Posterior vena cava (tissue), 2 donors: ENCODE measurements around the gene HSD11B2. TPM values are rescaled to one million over a fixed set of nuclear protein-coding genes. Genes with fewer than 3 reads are reported as not detected.

Experiments
- DNase-seq: peaks from one replicate; pipeline ENCODE4 v3.0.0-alpha.2; 2020; ENCODE audit warnings: low spot score
- intact Hi-C, 2 donors: fragments of 100-400 bp; cut with DNase I; formaldehyde crosslinking; loops; one replicate each; pipeline versions ENCODE4 v1.14.1 to v1.14.2; 2022 to 2023
- total RNA-seq, 2 donors: library from RNA; stranded (reverse); fragmentation: NEBNext Ultra II Directional; extraction: Animal tissue kit (Norgen Biotek cat#: 25700); gene quantifications; one replicate each; pipeline ENCODE4 v1.2.1, GENCODE V29; 2021
- donor health status: DM: yes; HTN: yes; CAD: no.
- donor health status: DM: yes; HTN: yes; CAD: no.

Gene HSD11B2
- total RNA-seq, 2 donors from 2014 or later, result 0.43 to 3.2 TPM

GRCh38 chr16:67429053-67429798 lies 1.7 kb upstream of the HSD11B2 start:
- intact Hi-C loops, result loop anchor here in 1 of 2 donors (5.0 kb wide), 1 partner anchor 33 kb away; no protein-coding TSS in a partner anchor

GRCh38 chr16:67429799-67430503 lies 970 bp upstream of the HSD11B2 start:
- intact Hi-C loops, result loop anchor here in 1 of 2 donors (5.0 kb wide), 1 partner anchor 32 kb away; no protein-coding TSS in a partner anchor
- DNase-seq, result no peak

More at GRCh38 chr16:67429053-67429798, 1.7 kb upstream of the HSD11B2 start:
- no peak for DNase-seq

- DNase-seq, result no peak
Observed at GRCh38 chr16:67430504-67430976, 381 bp upstream of the HSD11B2 start.

GRCh38 chr16:67431775-67432505 lies 1.0 kb downstream of the HSD11B2 start:
- intact Hi-C loops, result no loop called here
- no peak for DNase-seq

More at GRCh38 chr16:67430504-67430976, 381 bp upstream of the HSD11B2 start:
- intact Hi-C loops, result no loop called here

- intact Hi-C loops, result no loop called here
- DNase-seq, result no peak
Observed at GRCh38 chr16:67432506-67432890, 1.6 kb downstream of the HSD11B2 start.

- intact Hi-C loops, result no loop called here
- no peak for DNase-seq
Observed at GRCh38 chr16:67433131-67433719, 2.3 kb downstream of the HSD11B2 start.

GRCh38 chr16:67435758-67436164 lies 4.8 kb downstream of the HSD11B2 start:
- DNase-seq, result no peak
- intact Hi-C loops, result no loop called here

GRCh38 chr16:67436640-67437193 lies 5.8 kb downstream of the HSD11B2 start:
- DNase-seq, result no peak
- intact Hi-C loops, result no loop called here

- intact Hi-C loops, result no loop called here
- no peak for DNase-seq
Observed at GRCh38 chr16:67437513-67437912, 6.6 kb downstream of the HSD11B2 start.

GRCh38 chr16:67438098-67438791 lies 7.3 kb downstream of the HSD11B2 start:
- intact Hi-C loops, result no loop called here
- no peak for DNase-seq

- intact Hi-C loops, result no loop called here
- DNase-seq, result no peak
Observed at GRCh38 chr16:67438824-67439393, 8.0 kb downstream of the HSD11B2 start.

GRCh38 chr16:67441271-67441753 lies 10.4 kb downstream of the HSD11B2 start:
- intact Hi-C loops, result no loop called here
- no peak for DNase-seq

GRCh38 chr16:67441907-67442306 lies 11.0 kb downstream of the HSD11B2 start:
- DNase-seq, result no peak
- intact Hi-C loops, result no loop called here

- intact Hi-C loops, result no loop called here
- DNase-seq, result no peak
Observed at GRCh38 chr16:67442581-67443255, 11.8 kb downstream of the HSD11B2 start.

- intact Hi-C loops, result no loop called here
- peak; percentile 87 for DNase-seq
Observed at GRCh38 chr16:67443265-67443664, 12.3 kb downstream of the HSD11B2 start.

- intact Hi-C loops, result no loop called here
- DNase-seq, result no peak
Observed at GRCh38 chr16:67444259-67445125, 13.6 kb downstream of the HSD11B2 start.

- DNase-seq, result no peak
- intact Hi-C loops, result no loop called here
Observed at GRCh38 chr16:67445126-67445426, 14.2 kb downstream of the HSD11B2 start.
